K562 (cell line): Measurements from ENCODE around the gene NXF1. TPM values are rescaled to one million over a fixed set of nuclear protein-coding genes. Genes with fewer than 3 reads are reported as not detected.
A peak's percentile ranks its signal among the peaks of the same experiment; 100 is the strongest.

Experiments used
- ATAC-seq: fragments of 200-7000 bp; cut with Tn5 transposase; 3 replicates; pipeline ENCODE4 v1.9.1; 2020; ENCODE audit warnings: moderate library complexity
- BruUV-seq: library from RNA; stranded (reverse); fragments of 400-500 nt; replicated peaks from 2 replicates; lab custom pipeline; 2021; lab: Mats Ljungman, UMichigan
- CTCF ChIA-PET: fragments of 300-600 bp; formaldehyde crosslinking; extraction: SDS; loops from one replicate; lab custom pipeline; 2021; ENCODE audit warnings: low intra/inter-chr PET ratio; lab: Yijun Ruan, JAX
- POLR2A ChIA-PET: fragments of 300-600, 350-650 bp; sonication (Branson Sonifier 250); formaldehyde crosslinking; extraction: SDS; loops from one replicate; lab custom pipeline; 2021; ENCODE audit warnings: antibody characterized with exemption, inconsistent platforms; lab: Yijun Ruan, JAX
- DNase-seq, 4 experiments: peaks; one replicate each; pipeline versions ENCODE4 v3.0.0 to v3.0.0-alpha.2; 2011 to 2018; ENCODE audit warnings: low spot score in 3 of 4, mixed read lengths in 3 of 4; ENCODE audit errors: extremely low read depth in 1 of 4
- FAIRE-seq: peaks from 2 replicates; lab custom pipeline; 2011; peaks lifted over from hg19 to GRCh38; lab: Jason Lieb, UNC
- H2AFZ ChIP-seq: 2 replicates; pipeline ENCODE4 v1.6.0; 2011; ENCODE audit warnings: low read depth, low read length, control low read depth, inconsistent platforms
- H3K27ac ChIP-seq: fragments of 200-600 bp; 3 replicates; pipeline ENCODE4 v1.8.0; 2011; ENCODE audit warnings: low read depth, mild to moderate bottlenecking, control low read depth, inconsistent platforms, low read length, moderate library complexity, mixed read lengths; ENCODE audit errors: extremely low read depth
- H3K27me3 ChIP-seq, 2 experiments: fragments of 300-600 bp in 1 of 2; 2 replicates in 1 of 2; 3 replicates in 1 of 2; pipeline versions ENCODE4 v1.6.0 to v1.8.0; 2011; ENCODE audit warnings: inconsistent platforms in 2 of 2, low read length in 2 of 2, mild to moderate bottlenecking in 1 of 2, mixed read lengths in 1 of 2, moderate library complexity in 1 of 2; ENCODE audit not compliant: control insufficient read depth in 2 of 2, insufficient read depth in 2 of 2
- H3K36me3 ChIP-seq: fragments of 300-600 bp; 3 replicates; pipeline ENCODE4 v1.8.0; 2011; ENCODE audit warnings: mild to moderate bottlenecking, low read length, inconsistent platforms; ENCODE audit not compliant: control insufficient read depth, insufficient read depth
- H3K4me1 ChIP-seq, 2 experiments: fragments of 200-600 bp in 1 of 2; replicated peaks in 1 of 2; 2 replicates in 1 of 2; 3 replicates in 1 of 2; pipeline versions ENCODE4 v1.5.1 to v1.8.0; 2011; ENCODE audit warnings: inconsistent platforms in 2 of 2, low read length in 2 of 2, mild to moderate bottlenecking in 1 of 2, mixed read lengths in 1 of 2, moderate library complexity in 1 of 2; ENCODE audit not compliant: control insufficient read depth in 2 of 2, insufficient read depth in 2 of 2
- H3K4me2 ChIP-seq: 2 replicates; pipeline ENCODE4 v1.6.1; 2011; ENCODE audit warnings: low read length, control low read depth, inconsistent platforms, mixed read lengths; ENCODE audit not compliant: insufficient read depth
- H3K4me3 ChIP-seq: fragments of 200-600 bp; sonication (generic), shearing (Covaris generic); 2 replicates; pipeline ENCODE4 v1.5.1; 2016; ENCODE audit warnings: control low read depth, inconsistent platforms
- H3K79me2 ChIP-seq: fragments of 200-600 bp; 3 replicates; pipeline ENCODE4 v1.8.0; 2011; ENCODE audit warnings: low read length, inconsistent platforms; ENCODE audit not compliant: control insufficient read depth, insufficient read depth
- H3K9ac ChIP-seq, 2 experiments: 2 replicates each; pipeline versions ENCODE4 v1.6.0 to v1.6.1; 2011; ENCODE audit warnings: low read depth in 2 of 2, low read length in 2 of 2, control low read depth in 1 of 2, inconsistent platforms in 1 of 2, mild to moderate bottlenecking in 1 of 2, mixed read lengths in 1 of 2; ENCODE audit not compliant: insufficient read depth in 1 of 2
- H3K9me1 ChIP-seq: one replicate; pipeline ENCODE4 v1.6.0; 2011; ENCODE audit warnings: inconsistent platforms, mild to moderate bottlenecking, low read length, moderate library complexity; ENCODE audit not compliant: control insufficient read depth, insufficient read depth
- H3K9me3 ChIP-seq: replicated peaks from 2 replicates; pipeline ENCODE4 v1.5.1; 2011; ENCODE audit warnings: low read depth, low read length, inconsistent platforms; ENCODE audit not compliant: control insufficient read depth, insufficient read depth
- H4K20me1 ChIP-seq: replicated peaks from 2 replicates; pipeline ENCODE4 v1.6.1; 2011; ENCODE audit warnings: low read length, inconsistent platforms, mixed read lengths; ENCODE audit not compliant: control insufficient read depth, insufficient read depth
- BRD4 ChIP-seq: fragments of 200-600 bp; sonication (generic); IDR thresholded peaks from 2 replicates; pipeline ENCODE4 v1.6.1; 2017; ENCODE audit warnings: inconsistent platforms
- DIDO1 ChIP-seq: fragments of 450-650 bp; IDR thresholded peaks from 2 replicates; pipeline ENCODE4 v1.6.1; 2016; ENCODE audit warnings: low read depth, missing biosample characterization, missing genetic modification characterization
- DNMT1 ChIP-seq: fragments of 450-650 bp; IDR thresholded peaks from 2 replicates; pipeline ENCODE4 v1.6.1; 2016; ENCODE audit warnings: antibody characterized with exemption, mild to moderate bottlenecking
- FOXM1 ChIP-seq, 2 experiments: fragments of 450-650 bp in 1 of 2; sonication (generic) in 1 of 2; formaldehyde crosslinking in 1 of 2; IDR thresholded peaks; 2 replicates each; pipeline versions ENCODE4 v1.6.1 to v1.9.0; 2017 to 2022; ENCODE audit warnings: low read depth in 2 of 2, mild to moderate bottlenecking in 2 of 2, missing genetic modification reagents in 1 of 2, moderate library complexity in 1 of 2
- MECOM ChIP-seq: fragments of 250-450 bp; sonication (Bioruptor Pico); IDR thresholded peaks from 2 replicates; pipeline ENCODE4 v1.8.0; 2022; ENCODE audit warnings: inconsistent platforms
- PRMT5 ChIP-seq: sonication (generic); formaldehyde crosslinking; IDR thresholded peaks from 2 replicates; pipeline ENCODE4 v1.5.0; 2020; ENCODE audit warnings: missing genetic modification reagents
- PRPF4 ChIP-seq: fragments of 200-400 bp; formaldehyde crosslinking; IDR thresholded peaks from one replicate; pipeline ENCODE4 v1.6.1; 2017; ENCODE audit warnings: low read length, low read depth, mild to moderate bottlenecking; ENCODE audit not compliant: insufficient read depth, poor library complexity, severe bottlenecking
- RBM14 ChIP-seq: fragments of 200-400 bp; formaldehyde crosslinking; IDR thresholded peaks from 2 replicates; pipeline ENCODE4 v1.6.1; 2018; ENCODE audit warnings: low read depth, mild to moderate bottlenecking, low read length, moderate library complexity, borderline replicate concordance; ENCODE audit not compliant: insufficient read depth
- RCOR1 ChIP-seq, 2 experiments: IDR thresholded peaks; 2 replicates each; pipeline ENCODE4 v1.6.1; 2012; ENCODE audit warnings: low read depth in 2 of 2, low read length in 2 of 2, borderline replicate concordance in 1 of 2, improper control_type of control experiment in 1 of 2
- SOX6 ChIP-seq: fragments of 450-650 bp; IDR thresholded peaks from 2 replicates; pipeline ENCODE4 v1.6.1; 2014; ENCODE audit warnings: mild to moderate bottlenecking
- SPI1 ChIP-seq: IDR thresholded peaks from 2 replicates; pipeline ENCODE4 v1.6.1; 2011; ENCODE audit warnings: low read depth, low read length, control low read depth, borderline replicate concordance
- STAT5A ChIP-seq: IDR thresholded peaks from 2 replicates; pipeline ENCODE4 v1.6.1; 2012; ENCODE audit warnings: low read length, inconsistent platforms, borderline replicate concordance
- TCF3 ChIP-seq: sonication (generic); formaldehyde crosslinking; IDR thresholded peaks from 2 replicates; pipeline ENCODE4 v1.4.0; 2020; ENCODE audit warnings: mild to moderate bottlenecking, missing genetic modification reagents
- TCF7L2 ChIP-seq: fragments of 150-350 bp; IDR thresholded peaks from 2 replicates; pipeline ENCODE4 v1.6.1; 2016; ENCODE audit warnings: low read depth, mild to moderate bottlenecking, low read length, moderate library complexity
- ZFP1 ChIP-seq: fragments of 450-650 bp; formaldehyde crosslinking; IDR thresholded peaks from 2 replicates; pipeline ENCODE4 v1.4.0; 2020; ENCODE audit warnings: mild to moderate bottlenecking, mixed read lengths
- ZNF24 ChIP-seq: fragments of 450-650 bp; IDR thresholded peaks from 2 replicates; pipeline ENCODE4 v1.6.1; 2016
- ZNF274 ChIP-seq: IDR thresholded peaks from 2 replicates; pipeline ENCODE4 v1.6.1; 2011; ENCODE audit warnings: low read depth, mild to moderate bottlenecking, low read length, moderate library complexity, borderline replicate concordance
- ZNF324 ChIP-seq: fragments of 250-450 bp; sonication (Bioruptor Pico); IDR thresholded peaks from 2 replicates; pipeline ENCODE4 v1.4.0; 2020; ENCODE audit warnings: mild to moderate bottlenecking
- WGBS: fragments of 100-300 bp; shearing (Covaris generic); methylation state at CpG from one replicate; pipeline ENCODE4 v1.1.6; 2016; ENCODE audit warnings: low coverage, mixed read lengths; ENCODE audit not compliant: insufficient coverage; ENCODE audit errors: missing lambda C conversion rate; 5-methylcytosine and 5-hydroxymethylcytosine counted together
- in situ Hi-C: fragments of 300-500 bp; cut with MboI; formaldehyde crosslinking; loops from 4 replicates; pipeline ENCODE4 v1.15.0; 2018; ENCODE audit warnings: inconsistent platforms, mixed read lengths
- intact Hi-C: fragments of 100-400 bp; cut with micrococcal nuclease; formaldehyde crosslinking; loops from 2 replicates; pipeline ENCODE4 v1.14.2; 2022
- polyA plus RNA-seq, 8 experiments: library from polyadenylated mRNA; depleted of rRNA in 4 of 8; stranded (reverse) in 5 of 8; unstranded in 3 of 8; fragments of >200 nt; fragmentation: Nextera tagmentation in 2 of 8; fragmentation: Illumina TruSeq in 1 of 8; extraction: Ambion mirVana in 2 of 8; extraction: Trizol in 1 of 8; gene quantifications; 2 replicates each; pipeline versions ENCODE4 v1.2.1 to v1.2.3, GENCODE V29; 2011 to 2014; ENCODE audit warnings: inconsistent platforms in 1 of 8, missing spikeins in 1 of 8
- total RNA-seq, 7 experiments: library from RNA; depleted of rRNA in 6 of 7; stranded (reverse); fragments of >200 nt in 6 of 7; fragmentation: Illumina TruSeq in 2 of 7; extraction: Trizol in 2 of 7; gene quantifications; 2 replicates each; pipeline versions ENCODE4 v1.2.1 to v1.2.3, GENCODE V29; 2011 to 2021; ENCODE audit warnings: low replicate concordance in 1 of 7
- TF ChIP-seq, protein P1 (sequence below), 2 experiments: fragments of 450-650 bp; IDR thresholded peaks; 2 replicates each; pipeline ENCODE4 v1.6.1; 2016

The NXF1 gene
- total and polyA plus RNA-seq, 9 of the 15 experiments (the other 6 are each of a cell fraction or from before 2014, with no cell fraction given): 18.1 to 98.3 (median 35.8) TPM

DNA sequence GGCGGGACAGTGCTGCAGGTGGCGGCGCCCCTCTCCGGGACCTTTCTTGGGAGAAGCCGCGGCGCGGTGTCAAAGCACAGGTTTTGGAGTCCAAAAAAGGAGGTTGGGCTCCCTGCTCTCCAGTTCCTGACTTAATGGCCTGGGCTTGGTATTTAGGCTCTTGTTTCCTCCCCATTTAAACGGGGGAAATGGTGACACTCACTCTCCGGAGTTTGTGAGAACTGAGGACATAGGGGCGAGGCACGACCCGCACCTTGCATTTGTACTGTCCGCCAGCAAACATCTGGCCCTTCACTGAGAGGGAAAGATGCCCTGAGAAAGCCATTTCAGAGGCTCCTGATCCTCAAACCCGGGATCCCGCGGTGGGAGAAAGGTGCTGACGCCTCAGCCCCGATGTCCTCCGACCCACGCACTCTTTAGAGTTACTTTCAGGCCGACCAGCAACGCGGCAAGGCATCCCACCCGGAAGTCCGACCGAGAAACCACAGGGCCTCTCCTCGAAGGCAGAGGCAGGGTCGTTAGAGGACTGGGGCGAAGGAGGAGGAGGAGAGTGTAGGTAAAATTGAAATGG lies 37.0 kb upstream of the NXF1 start (continued):
- TF ChIP-seq, protein P1, sequence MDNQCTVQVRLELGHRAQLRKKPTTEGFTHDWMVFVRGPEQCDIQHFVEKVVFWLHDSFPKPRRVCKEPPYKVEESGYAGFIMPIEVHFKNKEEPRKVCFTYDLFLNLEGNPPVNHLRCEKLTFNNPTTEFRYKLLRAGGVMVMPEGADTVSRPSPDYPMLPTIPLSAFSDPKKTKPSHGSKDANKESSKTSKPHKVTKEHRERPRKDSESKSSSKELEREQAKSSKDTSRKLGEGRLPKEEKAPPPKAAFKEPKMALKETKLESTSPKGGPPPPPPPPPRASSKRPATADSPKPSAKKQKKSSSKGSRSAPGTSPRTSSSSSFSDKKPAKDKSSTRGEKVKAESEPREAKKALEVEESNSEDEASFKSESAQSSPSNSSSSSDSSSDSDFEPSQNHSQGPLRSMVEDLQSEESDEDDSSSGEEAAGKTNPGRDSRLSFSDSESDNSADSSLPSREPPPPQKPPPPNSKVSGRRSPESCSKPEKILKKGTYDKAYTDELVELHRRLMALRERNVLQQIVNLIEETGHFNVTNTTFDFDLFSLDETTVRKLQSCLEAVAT (IDR thresholded peaks at IDR 0.05): peak in 1 of 2 experiments; percentile 91; a peak in 2 of 4 replicates
- 0 out of 2 replicates have a peak, but pooled peaks have one; percentile 20 for TF ChIP-seq MECOM (CRISPR knock-in tag)

DNA sequence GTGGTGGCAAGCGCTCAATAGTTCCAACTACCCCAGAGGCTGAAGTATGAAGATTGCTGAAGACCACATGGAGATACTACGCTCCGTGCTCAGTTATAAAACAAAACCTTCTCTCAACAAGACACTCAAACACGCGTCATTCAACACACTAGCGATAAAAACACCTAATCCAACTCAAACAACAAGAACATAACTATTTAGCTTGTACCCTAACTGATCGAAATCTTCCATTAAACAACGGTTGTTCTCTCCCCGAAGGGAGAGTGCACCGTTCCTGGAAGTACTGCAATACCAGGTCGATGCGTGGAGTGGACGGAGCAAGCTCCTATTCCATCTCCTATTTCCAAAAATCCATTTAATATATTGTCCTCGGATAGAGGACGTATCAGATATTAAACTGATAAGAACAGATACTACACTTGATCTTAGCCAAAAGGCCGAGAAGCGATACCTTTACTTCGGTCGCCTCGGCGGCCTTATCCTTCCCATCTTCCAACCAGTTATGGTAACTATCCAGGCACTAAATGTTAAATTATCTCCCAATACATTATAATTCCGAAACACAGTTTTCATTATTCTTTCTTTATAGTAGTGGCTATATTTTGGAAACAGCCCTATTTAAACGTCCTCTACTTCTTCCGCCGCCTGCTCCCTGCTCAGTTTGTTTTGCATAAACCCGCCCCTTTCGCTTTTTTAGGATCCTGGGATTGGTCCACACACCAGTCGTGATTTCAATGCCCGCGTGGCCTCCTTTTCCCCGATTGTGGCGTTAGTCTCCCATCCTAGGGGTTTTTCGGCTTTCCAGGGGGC lies 36.3 kb upstream of the NXF1 start:
- H3K9ac ChIP-seq: peak overlapping the region; percentile 75 to 86
- BruUV-seq: TSS peak; percentile 97
- CTCF ChIA-PET: no interaction called here
- H3K79me2 ChIP-seq: peaks cover 30% of the 10 kb centered on the region
- H3K4me1 ChIP-seq: peaks cover 8 to 19% of the 10 kb centered on the region in 2 experiments; a peak in 3 of 5 replicates
- H3K9me1 ChIP-seq: no peaks in the 10 kb centered on the region
- ATAC-seq (peak; percentile 89), FAIRE-seq (peak; percentile 100), DNase-seq (peak; percentile 81 to 96 (median 88))
- in situ Hi-C loops: no loop called here
- peak overlapping the region; percentile 89 for H3K27ac ChIP-seq
- peak overlapping the region; percentile 92 for H3K4me2 ChIP-seq
- POLR2A ChIA-PET: interaction anchor here (0.6 to 4.1 kb wide), 74 partner anchors 9 to 1867 kb away, joined by 3 to 403 read pairs (median 6); partner anchors contain the start of genes BSCL2, C11orf98, CSKMT and EEF1G
- under 1% methylated on average over 33 of the region's 33 CpGs for WGBS
- H3K36me3 ChIP-seq: peaks cover 15% of the 10 kb centered on the region; the same call in 2 of the 3 replicates
- H3K9me3 ChIP-seq: no peaks in the 10 kb centered on the region; the same call in 1 of the 2 replicates
- peak overlapping the region; percentile 92 for H2AFZ ChIP-seq
- no peaks in the 10 kb centered on the region for H3K27me3 ChIP-seq
- no peaks in the 10 kb centered on the region for H4K20me1 ChIP-seq
- intact Hi-C loops: loop anchor here (1.0 to 10.0 kb wide), 9 partner anchors 15 to 444 kb away; partner anchors contain the start of genes C11orf98, CSKMT, HNRNPUL2 and NXF1
- H3K4me3 ChIP-seq: peak overlapping the region; percentile 33
- TF ChIP-seq ZNF274 (peak; percentile 14; the same call in 1 of the 2 replicates), STAT5A (peak; percentile 75), DNMT1 (no peak; the same call in 1 of the 2 replicates), ZNF24 (peak; percentile 93), SOX6 (peak; percentile 97), TCF7L2 (peak; percentile 49; the same call in 1 of the 2 replicates), PRPF4 (no peak), BRD4 (no peak; the same call in 1 of the 2 replicates), RCOR1 (IDR thresholded peaks at IDR 0.05; ENCODE audit: borderline replicate concordance in 1 of 2, low read depth in 2 of 2, low read length in 2 of 2) (peak; percentile 56 to 63; a peak in 3 of 4 replicates), ZNF324 (CRISPR knock-in tag) (peak; percentile 89), DIDO1 (tag) (no peak), TCF3 (CRISPR knock-in tag) (peak; percentile 62), ZFP1 (CRISPR knock-in tag) (peak; percentile 97), PRMT5 (CRISPR knock-in tag) (no peak), FOXM1 (IDR thresholded peaks at IDR 0.05; ENCODE audit: low read depth) (peak; percentile 51), FOXM1 (CRISPR knock-in tag; IDR thresholded peaks at IDR 0.05; ENCODE audit: low read depth) (peak; percentile 97), SPI1 (no peak), RBM14 (no peak)
